ENCODE data around the gene GPN1.
"Not testable (repeated sequence)": the region's sequence is repeated elsewhere in the genome, so short reads cannot be mapped to it uniquely, and the experiment has no call there.

Gene GPN1

GRCh38 chr2:27624943-27625342, 3.9 kb upstream of the GPN1 start:
- DNase-seq, result no peak
- no peak overlapping the region for H3K4me3 ChIP-seq (ENCODE audit: low read depth, low read length)
- peaks cover 15% of the 10 kb centered on the region for H3K36me3 ChIP-seq (replicated peaks)
- no peak for TF ChIP-seq CTCF (IDR thresholded peaks at IDR 0.05; ENCODE audit: low read depth, low read length, missing control alignments)
- H3K27ac ChIP-seq, result no peak overlapping the region
- in situ Hi-C loops (cut with HindIII; ENCODE audit: low pct_ligation_motif_present, low sequenced_read_pairs), result no loop called here
- no peaks in the 10 kb centered on the region for H3K27me3 ChIP-seq (replicated peaks)

GRCh38 chr2:27626323-27626722, 2.5 kb upstream of the GPN1 start:
- in situ Hi-C loops (cut with HindIII; ENCODE audit: low pct_ligation_motif_present, low sequenced_read_pairs); DNase-seq; H3K27ac ChIP-seq; H3K27me3 ChIP-seq (replicated peaks); H3K4me3 ChIP-seq (ENCODE audit: low read depth, low read length): not testable (repeated sequence)
- peaks cover 13% of the 10 kb centered on the region for H3K36me3 ChIP-seq (replicated peaks)

DNA sequence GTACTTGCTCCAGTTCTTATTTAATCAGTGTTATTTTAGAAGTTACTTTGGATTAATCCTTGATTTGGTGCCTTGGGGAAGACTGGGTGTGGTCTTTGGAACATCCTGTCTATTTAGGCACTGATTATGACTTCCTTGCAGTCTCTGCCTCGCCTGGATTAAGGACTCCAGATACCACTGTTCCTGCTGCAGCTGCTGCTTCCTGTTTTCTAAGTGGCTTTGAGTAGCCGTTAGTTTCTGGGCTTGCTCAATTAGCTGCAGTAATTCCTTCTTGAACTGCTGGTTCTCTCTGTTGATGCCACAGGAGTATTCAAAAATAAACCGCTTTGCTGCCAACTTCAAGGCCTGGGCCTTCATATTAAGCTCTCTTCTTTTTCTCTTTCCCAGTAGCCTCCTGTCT, 1.9 kb upstream of the GPN1 start:
- Histone ChIP-seq H3K27ac (peak overlapping the region; percentile 96), H3K36me3 (replicated peaks) (peaks cover 16% of the 10 kb centered on the region)
- H3K27me3 ChIP-seq (replicated peaks); DNase-seq; in situ Hi-C loops (cut with HindIII; ENCODE audit: low pct_ligation_motif_present, low sequenced_read_pairs); H3K4me3 ChIP-seq (ENCODE audit: low read depth, low read length): not testable (repeated sequence)

- peaks cover 23% of the 10 kb centered on the region for H3K36me3 ChIP-seq (replicated peaks)
- no peaks in the 10 kb centered on the region for H3K27me3 ChIP-seq (replicated peaks)
- no peak for TF ChIP-seq CTCF (IDR thresholded peaks at IDR 0.05; ENCODE audit: low read depth, low read length, missing control alignments)
- H3K27ac ChIP-seq, result peak overlapping the region; percentile 96
- H3K4me3 ChIP-seq (ENCODE audit: low read depth, low read length), result peak overlapping the region; percentile 91
- in situ Hi-C loops (cut with HindIII; ENCODE audit: low pct_ligation_motif_present, low sequenced_read_pairs), result no loop called here
- DNase-seq, result peak; percentile 93
These were observed 685 bp upstream of the GPN1 start for GRCh38 chr2:27627963-27628766.

DNA sequence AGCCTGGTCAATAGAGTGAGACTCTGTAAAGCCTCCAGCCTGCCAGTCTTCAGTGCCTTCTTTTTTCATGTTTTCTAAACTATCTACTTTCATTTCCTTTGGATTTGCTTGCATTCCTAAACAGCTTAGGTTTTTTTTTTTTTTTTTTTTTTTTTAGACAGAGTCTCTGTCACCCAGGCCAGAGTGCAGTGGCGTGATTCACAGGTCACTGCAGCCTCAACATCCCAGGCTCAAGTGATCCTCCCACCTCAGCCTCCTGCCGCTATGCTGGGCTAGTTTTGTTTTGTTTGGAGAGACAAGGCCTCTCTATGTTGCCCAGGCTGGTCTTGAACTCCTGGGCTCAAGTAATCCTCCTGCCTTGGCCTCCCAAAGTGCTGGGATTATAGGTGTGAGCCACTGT, 1.4 kb downstream of the GPN1 start:
- DNase-seq; H3K4me3 ChIP-seq (ENCODE audit: low read depth, low read length); in situ Hi-C loops (cut with HindIII; ENCODE audit: low pct_ligation_motif_present, low sequenced_read_pairs); H3K27ac ChIP-seq; H3K27me3 ChIP-seq (replicated peaks): not testable (repeated sequence)
- peaks cover 20% of the 10 kb centered on the region for H3K36me3 ChIP-seq (replicated peaks)

- Histone ChIP-seq H3K27ac (no peak overlapping the region), H3K36me3 (replicated peaks) (peaks cover 41% of the 10 kb centered on the region), H3K4me3 (ENCODE audit: low read depth, low read length) (no peak overlapping the region), H3K27me3 (replicated peaks) (no peaks in the 10 kb centered on the region)
- in situ Hi-C loops (cut with HindIII; ENCODE audit: low pct_ligation_motif_present, low sequenced_read_pairs), result no loop called here
- TF ChIP-seq CTCF (IDR thresholded peaks at IDR 0.05; ENCODE audit: low read depth, low read length, missing control alignments), result no peak
- DNase-seq, result no peak
These were observed 5.4 kb downstream of the GPN1 start for GRCh38 chr2:27634291-27634690.

DNA sequence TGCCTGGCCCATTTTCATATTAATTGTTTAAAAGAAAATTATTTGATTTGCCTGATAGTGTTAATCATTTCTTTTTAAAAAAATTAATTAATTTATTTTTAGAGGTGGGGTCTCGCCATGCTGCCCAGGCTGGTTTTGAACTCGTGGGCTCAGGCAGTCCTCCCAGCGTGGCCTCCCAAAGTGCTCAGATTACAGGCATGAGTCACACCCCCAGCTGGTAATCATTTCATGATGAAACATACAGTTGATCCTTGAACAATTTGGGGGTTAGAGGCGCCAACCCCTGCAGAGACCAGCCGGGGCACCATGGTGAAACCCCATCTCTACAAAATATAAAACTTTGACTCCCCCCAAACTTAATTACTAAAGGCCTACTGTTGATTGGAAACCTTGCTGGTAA, 7.9 kb downstream of the GPN1 start:
- no peak for DNase-seq
- no peak overlapping the region for H3K4me3 ChIP-seq (ENCODE audit: low read depth, low read length)
- in situ Hi-C loops (cut with HindIII; ENCODE audit: low pct_ligation_motif_present, low sequenced_read_pairs), result no loop called here
- H3K27ac ChIP-seq, result no peak overlapping the region
- H3K27me3 ChIP-seq (replicated peaks), result no peaks in the 10 kb centered on the region
- H3K36me3 ChIP-seq (replicated peaks), result peaks cover 49% of the 10 kb centered on the region
- no peak for TF ChIP-seq CTCF (IDR thresholded peaks at IDR 0.05; ENCODE audit: low read depth, low read length, missing control alignments)
